Activated T-cell treated with anti-CD3 and anti-CD28 coated beads for 48 hours (primary cell): ENCODE results near the gene ICA1.
"Not testable (repeated sequence)": the region's sequence is repeated elsewhere in the genome, so short reads cannot be mapped to it uniquely, and the experiment has no call there.

ENCODE experiments used
- DNase-seq: peaks from one replicate; pipeline ENCODE4 v3.0.0-alpha.2; 2020; ENCODE audit warnings: low read depth

ICA1 gene

GRCh38 chr7:8094164-8095140, 167.5 kb downstream of the ICA1 start:
- DNase-seq = no peak

- DNase-seq = no peak
These were observed 169.8 kb downstream of the ICA1 start for GRCh38 chr7:8092140-8092539.

- no peak for DNase-seq
These were observed 172.8 kb downstream of the ICA1 start for GRCh38 chr7:8089036-8089780.

- DNase-seq = no peak
These were observed 175.7 kb downstream of the ICA1 start for GRCh38 chr7:8086239-8086638.

GRCh38 chr7:8085420-8085819, 176.5 kb downstream of the ICA1 start:
- DNase-seq = no peak

GRCh38 chr7:8084836-8085235, 177.1 kb downstream of the ICA1 start:
- no peak for DNase-seq

- no peak for DNase-seq
These were observed 179.2 kb downstream of the ICA1 start for GRCh38 chr7:8082762-8083161.

- DNase-seq = no peak
These were observed 183.5 kb downstream of the ICA1 start for GRCh38 chr7:8078418-8078817.

GRCh38 chr7:8070451-8071180, 191.4 kb downstream of the ICA1 start:
- DNase-seq = no peak

- no peak for DNase-seq
These were observed 192.9 kb downstream of the ICA1 start for GRCh38 chr7:8068892-8069686.

GRCh38 chr7:8065356-8065813, 196.6 kb downstream of the ICA1 start:
- no peak for DNase-seq

GRCh38 chr7:8064828-8065227, 197.1 kb downstream of the ICA1 start:
- no peak for DNase-seq

- DNase-seq = no peak
These were observed 198.2 kb downstream of the ICA1 start for GRCh38 chr7:8063706-8064297.

- DNase-seq = not testable (repeated sequence)
These were observed 198.7 kb downstream of the ICA1 start for GRCh38 chr7:8063300-8063699.
